ENCODE data around the gene TENM4. TPM values are rescaled to one million over a fixed set of nuclear protein-coding genes. Genes with fewer than 3 reads are reported as not detected.
"Not testable (repeated sequence)": the region's sequence is repeated elsewhere in the genome, so short reads cannot be mapped to it uniquely, and the experiment has no call there.

TENM4 gene
- total RNA-seq, 4 donors from 2014 or later = 7.7 to 39.3 (median 16.1) TPM

DNA sequence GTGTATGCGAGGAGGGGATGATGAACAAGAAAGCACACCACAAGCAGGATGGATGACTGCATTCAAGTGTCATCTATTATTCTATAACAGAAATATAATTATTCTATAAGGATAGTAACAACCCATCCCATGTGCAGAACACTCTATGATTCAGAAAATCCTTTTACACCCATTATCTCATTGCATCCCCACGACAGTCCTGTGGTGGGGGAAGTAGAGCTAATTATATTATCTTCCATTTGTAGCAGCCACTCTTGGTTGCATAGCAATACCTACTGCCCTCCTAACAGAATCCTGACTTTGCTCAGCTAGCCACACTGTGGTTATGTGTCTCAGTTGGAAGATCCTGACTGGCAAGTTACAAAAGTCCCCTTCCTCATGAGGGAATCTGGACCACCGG lies 459.7 kb downstream of the TENM4 start:
- 73 to 80% methylated on average over 3 of the region's 3 CpGs for WGBS, 2 donors
- intact Hi-C loops (cut with DNase I) = no loop called here

DNA sequence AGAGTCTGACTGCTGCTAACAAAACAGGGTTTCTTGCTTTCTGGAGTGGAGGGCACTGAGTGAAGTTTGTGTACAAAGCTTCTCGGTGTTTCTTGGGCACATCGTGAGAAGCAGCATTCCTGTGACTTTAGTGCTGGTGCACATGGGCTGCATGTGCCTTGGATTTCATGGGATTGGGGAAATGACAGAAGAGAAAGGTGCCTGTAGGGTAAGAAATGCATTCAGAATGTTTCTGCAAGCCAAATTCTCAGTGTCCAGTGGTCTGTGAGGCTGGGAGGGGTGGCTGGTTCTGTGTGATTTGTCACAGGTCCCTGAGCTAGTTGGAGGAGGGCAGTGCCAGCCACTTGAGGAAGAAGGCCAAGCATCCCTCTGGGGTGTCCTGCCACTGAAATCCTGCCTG lies 462.0 kb downstream of the TENM4 start:
- no peak for DNase-seq
- no peaks in the 10 kb centered on the region for H3K4me1 ChIP-seq
- no peak overlapping the region for H3K27ac ChIP-seq
- WGBS, 2 donors = 74 to 91% methylated on average over 2 of the region's 2 CpGs
- no peaks in the 10 kb centered on the region for H3K36me3 ChIP-seq
- intact Hi-C loops (cut with DNase I) = no loop called here
- no peaks in the 10 kb centered on the region for H3K27me3 ChIP-seq
- no peak for TF ChIP-seq POLR2A (IDR thresholded peaks at IDR 0.05)
- TF ChIP-seq, protein P1, sequence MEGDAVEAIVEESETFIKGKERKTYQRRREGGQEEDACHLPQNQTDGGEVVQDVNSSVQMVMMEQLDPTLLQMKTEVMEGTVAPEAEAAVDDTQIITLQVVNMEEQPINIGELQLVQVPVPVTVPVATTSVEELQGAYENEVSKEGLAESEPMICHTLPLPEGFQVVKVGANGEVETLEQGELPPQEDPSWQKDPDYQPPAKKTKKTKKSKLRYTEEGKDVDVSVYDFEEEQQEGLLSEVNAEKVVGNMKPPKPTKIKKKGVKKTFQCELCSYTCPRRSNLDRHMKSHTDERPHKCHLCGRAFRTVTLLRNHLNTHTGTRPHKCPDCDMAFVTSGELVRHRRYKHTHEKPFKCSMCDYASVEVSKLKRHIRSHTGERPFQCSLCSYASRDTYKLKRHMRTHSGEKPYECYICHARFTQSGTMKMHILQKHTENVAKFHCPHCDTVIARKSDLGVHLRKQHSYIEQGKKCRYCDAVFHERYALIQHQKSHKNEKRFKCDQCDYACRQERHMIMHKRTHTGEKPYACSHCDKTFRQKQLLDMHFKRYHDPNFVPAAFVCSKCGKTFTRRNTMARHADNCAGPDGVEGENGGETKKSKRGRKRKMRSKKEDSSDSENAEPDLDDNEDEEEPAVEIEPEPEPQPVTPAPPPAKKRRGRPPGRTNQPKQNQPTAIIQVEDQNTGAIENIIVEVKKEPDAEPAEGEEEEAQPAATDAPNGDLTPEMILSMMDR (IDR thresholded peaks at IDR 0.05) = no peak
- no peaks in the 10 kb centered on the region for H3K9me3 ChIP-seq
- H3K4me3 ChIP-seq = no peak overlapping the region

More for the DNA sequence above, 459.7 kb downstream of the TENM4 start:
- DNase-seq = no peak
- TF ChIP-seq POLR2A (IDR thresholded peaks at IDR 0.05) = no peak
- TF ChIP-seq, protein P1 (IDR thresholded peaks at IDR 0.05) = no peak
- Histone ChIP-seq H3K27ac (no peak overlapping the region), H3K4me1 (no peaks in the 10 kb centered on the region), H3K27me3 (no peaks in the 10 kb centered on the region), H3K9me3 (no peaks in the 10 kb centered on the region), H3K36me3 (no peaks in the 10 kb centered on the region), H3K4me3 (no peak overlapping the region)

DNA sequence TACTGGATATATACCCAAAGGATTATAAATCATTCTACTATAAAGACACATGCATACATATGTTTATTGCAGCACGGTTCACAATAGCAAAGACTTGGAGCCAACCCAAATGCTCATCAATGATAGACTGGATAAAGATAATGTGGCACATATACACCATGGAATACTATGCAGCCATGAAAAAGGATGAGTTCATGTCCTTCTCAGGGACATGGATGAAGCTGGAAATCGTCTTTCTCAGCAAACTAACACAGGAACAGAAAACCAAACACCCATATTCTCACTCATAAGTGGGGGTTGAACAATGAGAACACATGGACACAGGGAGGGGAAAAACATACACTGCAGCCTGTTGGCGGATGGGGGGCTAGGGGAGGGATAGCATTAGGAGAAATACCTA lies 463.0 kb downstream of the TENM4 start:
- H3K4me3 ChIP-seq; H3K36me3 ChIP-seq; H3K9me3 ChIP-seq; H3K4me1 ChIP-seq; DNase-seq; H3K27ac ChIP-seq; H3K27me3 ChIP-seq; intact Hi-C loops (cut with DNase I): not testable (repeated sequence)
- 77 to 86% methylated on average over 3 of the region's 3 CpGs for WGBS, 2 donors

DNA sequence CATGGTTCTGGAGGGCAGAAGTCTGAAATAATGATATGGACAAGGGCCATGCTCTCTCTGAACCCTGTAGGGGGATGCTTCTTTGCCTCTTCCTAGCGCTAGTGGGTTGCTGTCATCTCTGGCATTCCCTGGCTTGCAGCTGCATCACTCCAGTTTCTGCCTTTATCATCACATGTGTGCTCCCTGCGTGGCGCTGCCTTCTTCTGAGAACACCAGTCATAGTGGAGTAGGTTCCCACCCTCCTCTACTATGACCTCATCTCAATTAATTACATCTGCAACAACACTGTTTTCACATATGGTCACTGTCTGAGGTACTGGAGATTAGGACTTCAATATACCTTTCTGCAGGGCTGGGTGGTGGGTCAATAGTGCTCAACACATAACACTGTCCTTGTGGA lies 463.8 kb downstream of the TENM4 start:
- TF ChIP-seq, protein P1 (IDR thresholded peaks at IDR 0.05) = no peak
- no peak for TF ChIP-seq POLR2A (IDR thresholded peaks at IDR 0.05)
- no peaks in the 10 kb centered on the region for H3K9me3 ChIP-seq
- no peaks in the 10 kb centered on the region for H3K27me3 ChIP-seq
- H3K27ac ChIP-seq = no peak overlapping the region
- no peak overlapping the region for H3K4me3 ChIP-seq
- no peaks in the 10 kb centered on the region for H3K36me3 ChIP-seq
- no peak for DNase-seq
- intact Hi-C loops (cut with DNase I) = no loop called here
- WGBS, 2 donors = 84 to 96% methylated on average over 3 of the region's 3 CpGs
- no peaks in the 10 kb centered on the region for H3K4me1 ChIP-seq

DNA sequence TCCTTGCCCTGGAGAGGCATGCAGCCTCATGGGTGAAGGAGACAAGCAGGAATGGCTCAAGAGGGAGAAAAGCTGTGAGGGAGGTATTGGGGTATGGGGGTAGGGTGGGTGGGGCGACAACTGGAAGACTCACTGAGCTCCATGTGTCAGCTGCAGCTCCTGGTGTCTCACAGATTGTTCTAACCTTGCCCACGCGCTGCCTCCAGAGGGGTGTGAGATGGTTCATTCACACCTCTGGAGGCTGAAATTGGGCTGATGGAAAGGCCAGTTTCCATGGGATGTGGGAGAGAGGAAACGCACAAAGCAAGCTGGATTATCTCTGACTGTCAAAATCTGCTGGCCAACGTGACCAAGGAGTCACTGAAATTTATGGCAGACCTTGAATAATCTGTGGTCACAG lies 465.7 kb downstream of the TENM4 start:
- Histone ChIP-seq H3K36me3 (no peaks in the 10 kb centered on the region), H3K27me3 (no peaks in the 10 kb centered on the region), H3K4me3 (no peak overlapping the region), H3K27ac (no peak overlapping the region), H3K4me1 (no peaks in the 10 kb centered on the region), H3K9me3 (no peaks in the 10 kb centered on the region)
- 81 to 93% methylated on average over 4 to 5 of the region's 5 CpGs for WGBS, 2 donors
- intact Hi-C loops (cut with DNase I) = no loop called here
- DNase-seq = no peak
- TF ChIP-seq POLR2A (IDR thresholded peaks at IDR 0.05) = no peak
- TF ChIP-seq, protein P1 (IDR thresholded peaks at IDR 0.05) = no peak

DNA sequence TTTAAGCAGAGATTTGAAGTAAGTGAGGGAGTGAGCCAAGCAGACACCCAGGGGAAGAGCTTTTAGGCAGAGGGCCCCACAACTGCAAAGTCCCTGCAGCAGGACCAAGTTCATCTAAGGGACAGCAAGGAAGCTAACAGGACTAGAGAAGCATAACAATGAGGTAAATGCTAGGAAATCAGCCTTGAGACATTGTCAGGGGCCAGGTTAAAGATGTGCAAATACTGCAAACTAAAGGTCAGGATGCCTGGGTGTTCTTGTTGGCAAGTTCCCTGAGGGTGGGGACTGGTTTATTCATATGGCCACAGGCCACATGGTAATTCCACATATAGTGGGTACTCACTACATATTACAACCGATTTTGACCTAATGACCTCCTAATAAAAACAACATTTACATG lies 467.0 kb downstream of the TENM4 start:
- WGBS, 2 donors = 55 to 71% methylated on average over 1 of the region's 1 CpG
- no peak for DNase-seq
- intact Hi-C loops (cut with DNase I) = no loop called here
- H3K36me3 ChIP-seq = no peaks in the 10 kb centered on the region
- no peak overlapping the region for H3K27ac ChIP-seq
- no peak for TF ChIP-seq POLR2A (IDR thresholded peaks at IDR 0.05)
- TF ChIP-seq, protein P1 (IDR thresholded peaks at IDR 0.05) = no peak
- H3K4me1 ChIP-seq = no peaks in the 10 kb centered on the region
- H3K9me3 ChIP-seq = no peaks in the 10 kb centered on the region
- H3K4me3 ChIP-seq = no peak overlapping the region
- no peaks in the 10 kb centered on the region for H3K27me3 ChIP-seq
